ENCODE data around the gene PTPDC1.

GRCh38 chr9:94156348-94157049 lies 72.2 kb downstream of the PTPDC1 start:
- TF ChIP-seq POLR2A (IDR thresholded peaks at IDR 0.05; ENCODE audit: low read depth, low read length) (no peak), RFX5 (IDR thresholded peaks at IDR 0.05; ENCODE audit: low read depth, low read length) (no peak), CTCF (conservative IDR thresholded peaks at IDR 0.05; ENCODE audit: low read depth, low read length) (no peak), MAFK (IDR thresholded peaks at IDR 0.05; ENCODE audit: low read depth, low read length) (no peak), ELK1 (IDR thresholded peaks at IDR 0.05; ENCODE audit: borderline replicate concordance, low read depth, low read length) (no peak), MAZ (IDR thresholded peaks at IDR 0.05; ENCODE audit: borderline replicate concordance, low read depth, low read length) (no peak), CHD1 (IDR thresholded peaks at IDR 0.05; ENCODE audit: low read depth, low read length) (no peak), SMC3 (IDR thresholded peaks at IDR 0.05; ENCODE audit: low read depth, low read length) (no peak), CEBPB (IDR thresholded peaks at IDR 0.05; ENCODE audit: low read depth, low read length) (no peak), MXI1 (IDR thresholded peaks at IDR 0.05; ENCODE audit: borderline replicate concordance, low read depth, low read length) (no peak), USF2 (IDR thresholded peaks at IDR 0.05; ENCODE audit: low read depth, low read length) (no peak), RAD21 (IDR thresholded peaks at IDR 0.05; ENCODE audit: low read length) (no peak), NFE2L2 (IDR thresholded peaks at IDR 0.05; ENCODE audit: low read depth, low read length) (no peak)
